Stomach (tissue), 4 donors: ENCODE data around the gene MED31.

Experiments
- CTCF ChIP-seq, 7 experiments: fragments of 450-650 bp in 4 of 7; fragments of 200-600 bp in 3 of 7; sonication (generic) in 3 of 7; IDR thresholded peaks; one replicate each; pipeline ENCODE4 v1.5.1; 2016 to 2019; ENCODE audit warnings: antibody characterized with exemption in 7 of 7, control low read depth in 2 of 7, mild to moderate bottlenecking in 1 of 7
- POLR2AphosphoS5 ChIP-seq, 3 donors: sonication (generic); formaldehyde crosslinking; IDR thresholded peaks; one replicate each; pipeline ENCODE4 v1.6.1; 2016; ENCODE audit warnings: antibody characterized with exemption in 3 of 3

GRCh38 chr17:6681671-6682070 lies 30.3 kb upstream of the MED31 start:
- no peak for TF ChIP-seq POLR2AphosphoS5 (IDR thresholded peaks at IDR 0.05)
- no peak for TF ChIP-seq CTCF (IDR thresholded peaks at IDR 0.05)
